Diencephalon (tissue), 1 donor: Measurements from ENCODE around the gene CD36. TPM values are rescaled to one million over a fixed set of nuclear protein-coding genes. Genes with fewer than 3 reads are reported as not detected.

Source experiments
- small RNA-seq: library from RNA; depleted of rRNA; stranded (forward); fragments of <200 nt; gene quantifications from one replicate; pipeline ENCODE3, GENCODE V24; 2014
- total RNA-seq: library from RNA; depleted of rRNA; stranded (reverse); fragments of >200 nt; gene quantifications from one replicate; pipeline ENCODE4 v1.2.3, GENCODE V29; 2014

The CD36 gene
- total RNA-seq = 55.6 TPM

GRCh38 chr7:80637911-80638765 lies at the start of gene CD36:
Gene CD36 (plus strand): TSS chr7:80638642. CDS start chr7:80646741, 8,099 bp downstream.

Small RNA genes lying within 50 kb of the gene (small RNA-seq; reads per million reads assigned to genes)
- gene AC073850.1 = not detected

Other genes starting within 250 kb of the CD36 start
- not detected for gene GNAT3, start 126.6 kb upstream of the CD36 start, total RNA-seq